HEK293T (cell line): ENCODE results near the gene SLC25A21.

ENCODE experiments used
- BHLHE40 ChIP-seq: fragments of 450-650 bp; IDR thresholded peaks from 2 replicates; pipeline ENCODE4 v1.6.1; 2016; ENCODE audit warnings: mild to moderate bottlenecking, moderate library complexity, borderline replicate concordance
- CTBP1 ChIP-seq: fragments of 450-650 bp; IDR thresholded peaks from 2 replicates; pipeline ENCODE4 v1.6.1; 2016; ENCODE audit warnings: borderline replicate concordance
- HDGF ChIP-seq: fragments of 450-650 bp; IDR thresholded peaks from 2 replicates; pipeline ENCODE4 v1.6.1; 2017; ENCODE audit warnings: antibody characterized with exemption, borderline replicate concordance
- SP1 ChIP-seq: fragments of 450-650 bp; IDR thresholded peaks from 2 replicates; pipeline ENCODE4 v1.6.1; 2017
- SUZ12 ChIP-seq: fragments of 450-650 bp; IDR thresholded peaks from 2 replicates; pipeline ENCODE4 v1.6.1; 2016; ENCODE audit warnings: mild to moderate bottlenecking
- TARDBP ChIP-seq: fragments of 450-650 bp; IDR thresholded peaks from 2 replicates; pipeline ENCODE4 v1.6.1; 2016

- TF ChIP-seq SP1 (no peak), TARDBP (no peak), CTBP1 (no peak), HDGF (no peak), SUZ12 (no peak), BHLHE40 (no peak)
Observed at GRCh38 chr14:36666416-36667206, 505.8 kb downstream of the SLC25A21 start.
